ENCODE results near the gene HSPA6.

DNA sequence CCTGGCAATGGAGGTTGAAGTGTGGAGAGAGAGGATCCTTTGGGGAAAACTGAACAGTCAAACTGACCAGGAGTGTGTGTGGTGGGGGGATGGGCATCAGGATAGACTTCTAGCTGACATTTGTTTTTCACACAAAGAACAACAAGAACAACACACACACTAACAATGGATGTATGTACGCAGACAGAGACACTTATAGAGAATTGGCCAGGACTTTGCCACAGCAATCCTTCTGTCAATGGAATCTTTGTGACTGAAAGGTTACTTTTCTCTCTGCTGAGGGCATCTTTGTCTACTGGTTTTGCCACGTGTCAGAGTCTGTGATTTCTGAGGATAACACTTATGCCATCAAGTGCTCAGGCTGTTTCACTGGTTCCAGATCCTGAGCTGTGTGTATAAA is 31.5 kb upstream of the HSPA6 start:
- TF ChIP-seq ESRRG (CRISPR knock-in tag; IDR thresholded peaks at IDR 0.05), result no peak
- no peak for TF ChIP-seq ZFP30 (CRISPR knock-in tag; IDR thresholded peaks at IDR 0.05)
- TF ChIP-seq ARNTL (CRISPR knock-in tag; IDR thresholded peaks at IDR 0.05; ENCODE audit: borderline replicate concordance, low read depth), result no peak
- no peak for TF ChIP-seq OSR1 (CRISPR knock-in tag; IDR thresholded peaks at IDR 0.05)
- TF ChIP-seq CSDC2 (CRISPR knock-in tag; IDR thresholded peaks at IDR 0.05), result no peak
- TF ChIP-seq PATZ1 (CRISPR knock-in tag; IDR thresholded peaks at IDR 0.05; ENCODE audit: borderline replicate concordance), result no peak
- no peak for TF ChIP-seq GLIS3 (CRISPR knock-in tag; IDR thresholded peaks at IDR 0.05)
- TF ChIP-seq ZFP3 (CRISPR knock-in tag; IDR thresholded peaks at IDR 0.05), result no peak
- TF ChIP-seq CREB5 (CRISPR knock-in tag; IDR thresholded peaks at IDR 0.05; ENCODE audit: low read depth), result no peak
- TF ChIP-seq SNAI2 (CRISPR knock-in tag; IDR thresholded peaks at IDR 0.05), result no peak
- no peak for TF ChIP-seq TCF4 (CRISPR knock-in tag; IDR thresholded peaks at IDR 0.05; ENCODE audit: borderline replicate concordance)
- no peak for TF ChIP-seq RARB (CRISPR knock-in tag; IDR thresholded peaks at IDR 0.05)
- no peak for TF ChIP-seq ZNF8 (CRISPR knock-in tag; IDR thresholded peaks at IDR 0.05)

All from SK-N-SH treated with all-trans-retinoic acid at 6 μM for 48 hours (cell line).